DND-41 (cell line): Measurements from ENCODE around the gene CRYBB3.

ENCODE experiments used
- EZH2 ChIP-seq: IDR thresholded peaks from 3 replicates; pipeline ENCODE4 v1.6.1; 2012; ENCODE audit warnings: borderline replicate concordance, low read depth, mild to moderate bottlenecking, moderate library complexity, low read length, inconsistent platforms; ENCODE audit not compliant: severe bottlenecking
- TF ChIP-seq, protein P1 (sequence below): IDR thresholded peaks from 2 replicates; pipeline ENCODE4 v1.5.1; 2012; ENCODE audit warnings: borderline replicate concordance, low read length, moderate library complexity, mild to moderate bottlenecking; ENCODE audit not compliant: poor library complexity, severe bottlenecking; ENCODE audit errors: extremely low read depth

DNA sequence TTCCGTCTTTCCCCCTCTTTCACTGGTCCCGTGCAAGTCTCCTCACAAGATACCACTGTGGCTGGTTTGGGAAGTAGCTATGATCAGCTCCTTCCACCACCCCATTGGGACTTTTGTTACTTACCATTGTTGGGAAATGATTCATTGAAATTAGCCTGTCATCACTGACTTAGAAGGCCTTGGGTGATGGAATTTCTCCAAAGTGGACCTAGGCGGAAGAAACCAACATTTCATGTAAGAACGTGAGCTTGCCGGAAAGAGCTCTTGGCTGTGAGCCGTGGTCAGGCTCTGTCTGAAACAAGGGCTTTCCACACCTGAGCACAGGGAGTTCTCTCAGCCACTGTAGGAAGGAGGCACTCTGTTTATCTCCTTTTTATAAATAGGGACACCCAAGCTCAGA, 23.5 kb upstream of the CRYBB3 start:
- TF ChIP-seq EZH2, result no peak
- TF ChIP-seq, protein P1, sequence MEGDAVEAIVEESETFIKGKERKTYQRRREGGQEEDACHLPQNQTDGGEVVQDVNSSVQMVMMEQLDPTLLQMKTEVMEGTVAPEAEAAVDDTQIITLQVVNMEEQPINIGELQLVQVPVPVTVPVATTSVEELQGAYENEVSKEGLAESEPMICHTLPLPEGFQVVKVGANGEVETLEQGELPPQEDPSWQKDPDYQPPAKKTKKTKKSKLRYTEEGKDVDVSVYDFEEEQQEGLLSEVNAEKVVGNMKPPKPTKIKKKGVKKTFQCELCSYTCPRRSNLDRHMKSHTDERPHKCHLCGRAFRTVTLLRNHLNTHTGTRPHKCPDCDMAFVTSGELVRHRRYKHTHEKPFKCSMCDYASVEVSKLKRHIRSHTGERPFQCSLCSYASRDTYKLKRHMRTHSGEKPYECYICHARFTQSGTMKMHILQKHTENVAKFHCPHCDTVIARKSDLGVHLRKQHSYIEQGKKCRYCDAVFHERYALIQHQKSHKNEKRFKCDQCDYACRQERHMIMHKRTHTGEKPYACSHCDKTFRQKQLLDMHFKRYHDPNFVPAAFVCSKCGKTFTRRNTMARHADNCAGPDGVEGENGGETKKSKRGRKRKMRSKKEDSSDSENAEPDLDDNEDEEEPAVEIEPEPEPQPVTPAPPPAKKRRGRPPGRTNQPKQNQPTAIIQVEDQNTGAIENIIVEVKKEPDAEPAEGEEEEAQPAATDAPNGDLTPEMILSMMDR, result no peak
